NCI-H226 (cell line): ENCODE data around the gene DNASE1L2.
"Not testable (repeated sequence)": the region's sequence is repeated elsewhere in the genome, so short reads cannot be mapped to it uniquely, and the experiment has no call there.

Source experiments
- DNase-seq: peaks from one replicate; pipeline ENCODE4 v3.0.0-alpha.2; 2015

The DNASE1L2 gene

DNA sequence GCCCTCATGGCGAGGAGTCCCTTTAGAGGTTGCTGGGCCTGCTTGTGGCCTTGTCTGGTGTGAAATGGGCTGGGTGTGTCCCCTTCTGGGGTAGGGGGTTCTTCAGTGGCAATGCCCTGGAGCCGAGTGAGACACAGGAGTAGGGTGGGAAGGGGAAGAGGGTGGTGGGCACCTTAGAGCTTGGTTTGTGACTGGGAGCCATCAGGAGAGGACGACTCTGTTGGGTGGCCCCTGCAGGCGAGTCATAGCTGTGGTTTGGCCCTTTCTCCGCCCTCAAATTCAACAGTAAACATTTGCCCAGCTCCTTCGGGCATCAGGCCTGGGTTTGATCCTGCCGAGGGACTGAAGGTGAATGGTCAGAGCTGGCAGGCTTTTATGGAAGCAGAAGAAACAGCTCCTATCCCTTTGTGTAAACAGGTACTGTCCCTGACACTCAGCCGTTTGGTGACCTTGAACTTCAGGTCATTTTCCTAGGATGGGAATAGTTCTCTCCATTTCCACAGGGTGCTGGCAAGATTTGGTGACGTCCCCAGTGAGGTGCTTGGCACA, 9.9 kb upstream of the DNASE1L2 start:
- DNase-seq = no peak

DNA sequence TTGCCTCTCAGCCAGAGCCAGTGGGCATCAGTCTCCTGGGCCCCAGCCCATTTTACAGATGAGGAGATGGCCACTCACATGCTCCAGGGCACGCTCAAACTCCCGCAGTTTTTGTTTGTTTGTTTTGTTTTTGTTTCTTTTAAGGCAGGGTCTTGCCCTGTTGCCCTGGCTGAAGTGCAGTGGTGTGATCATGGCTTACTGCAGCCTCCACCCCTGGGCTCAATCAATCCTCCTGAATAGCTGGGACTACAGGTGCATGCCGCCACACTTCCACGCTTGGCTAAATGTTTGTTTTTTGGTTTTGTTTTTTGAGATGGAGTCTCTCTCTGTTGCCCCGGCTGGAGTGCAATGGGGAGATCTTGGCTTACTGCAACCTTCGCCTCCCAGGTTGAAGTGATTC, 9.3 kb upstream of the DNASE1L2 start:
- DNase-seq = no peak

DNA sequence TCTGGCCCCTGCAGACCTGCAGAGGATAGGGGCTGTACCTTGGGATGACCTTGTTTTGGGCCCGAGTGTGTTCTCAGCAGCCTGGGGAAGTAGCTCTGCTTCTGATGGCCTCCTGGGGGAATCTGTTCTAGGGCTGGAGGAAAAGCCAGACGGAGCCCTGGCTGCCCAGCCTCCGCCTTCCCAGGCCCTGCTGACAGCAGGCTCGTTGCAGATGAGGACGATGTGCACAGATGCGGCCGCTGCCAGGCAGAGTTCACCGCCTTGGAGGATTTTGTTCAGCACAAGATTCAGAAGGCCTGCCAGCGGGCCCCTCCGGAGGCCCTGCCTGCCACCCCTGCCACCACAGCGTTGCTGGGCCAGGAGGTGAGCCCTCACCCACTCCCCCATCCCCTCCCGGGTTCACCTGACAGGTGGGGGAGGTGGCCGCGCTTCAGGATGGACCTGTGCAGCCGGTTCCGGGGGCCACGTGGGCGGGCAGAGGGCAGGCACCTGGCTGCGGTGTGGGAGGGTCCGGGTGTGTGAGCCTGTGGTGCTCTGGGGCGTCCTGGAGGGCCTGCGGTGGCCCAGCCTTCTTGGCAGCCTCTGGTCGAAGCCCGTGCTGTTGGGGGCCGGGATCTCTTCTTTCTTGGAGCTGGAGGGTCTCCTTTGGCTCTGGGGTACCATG, 8.0 kb upstream of the DNASE1L2 start:
- no peak for DNase-seq

DNA sequence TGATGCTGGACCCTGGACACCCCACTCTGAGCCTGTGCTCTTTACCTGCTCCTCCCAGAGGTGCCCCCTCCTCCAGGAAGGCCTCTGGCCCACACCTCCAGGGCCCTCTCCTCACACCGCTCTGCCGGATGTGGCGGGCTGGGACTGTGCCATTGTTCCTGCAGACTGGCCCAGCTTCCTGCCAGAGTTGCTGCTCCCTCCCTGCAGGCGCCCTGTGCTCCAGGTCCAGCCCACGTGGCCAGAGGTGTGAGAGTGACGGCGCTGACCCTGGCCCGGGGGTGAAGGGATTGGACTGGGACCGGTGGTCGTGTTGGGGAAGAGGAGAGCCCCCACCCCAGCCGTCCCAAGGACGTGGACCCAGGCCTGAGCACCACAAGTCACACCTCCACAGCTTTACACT, 7.2 kb upstream of the DNASE1L2 start:
- no peak for DNase-seq

DNA sequence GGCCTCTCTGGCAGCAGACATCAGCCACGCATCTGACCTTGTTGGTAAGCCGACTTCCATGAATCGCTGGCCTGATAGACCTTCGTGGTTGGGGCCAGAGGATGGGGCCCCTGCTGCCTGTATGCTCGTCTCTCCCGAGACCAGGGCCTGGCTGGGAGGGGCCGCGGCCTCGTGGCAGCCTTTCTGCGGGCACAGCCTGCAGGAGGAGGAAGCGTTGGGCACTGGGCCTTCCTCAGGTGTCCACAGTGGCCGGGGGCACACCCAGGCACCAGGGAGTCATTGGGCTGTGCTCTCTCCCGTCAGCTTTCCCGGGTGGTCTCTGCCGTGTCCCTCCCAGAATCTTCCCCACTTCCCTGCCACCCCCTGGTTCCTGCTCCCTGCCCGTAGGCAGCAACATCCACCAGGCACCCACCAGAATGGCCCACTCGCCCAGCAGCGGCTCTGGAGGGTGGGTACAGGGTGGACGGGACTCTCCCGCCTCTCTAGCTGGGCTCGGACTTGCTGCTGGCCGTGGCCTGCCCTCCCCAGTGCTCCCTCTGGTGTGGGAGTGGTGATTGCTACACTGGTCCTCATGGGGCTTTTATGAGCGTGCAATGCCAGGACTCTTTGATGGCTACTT, 6.5 kb upstream of the DNASE1L2 start:
- no peak for DNase-seq

DNA sequence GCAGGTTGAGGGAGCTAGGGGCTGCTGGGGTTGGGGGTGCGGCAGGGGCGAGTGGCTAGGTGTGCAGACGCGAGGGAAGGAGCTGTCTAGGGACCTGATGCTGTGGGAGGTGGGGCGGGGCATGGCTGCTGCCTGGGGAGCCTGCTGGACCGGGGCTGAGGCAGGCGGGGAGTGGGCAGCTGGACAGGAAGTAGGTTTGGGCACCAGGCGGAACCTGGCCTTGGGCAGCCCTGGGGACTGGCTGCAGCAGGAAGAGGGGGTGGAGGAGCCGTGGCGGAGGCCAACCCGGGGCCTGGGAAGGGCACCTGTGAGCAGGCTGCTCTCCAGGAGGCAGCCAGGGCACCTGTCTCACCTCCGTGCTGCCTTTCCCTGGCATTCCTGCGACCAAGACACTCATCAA, 5.9 kb upstream of the DNASE1L2 start:
- no peak for DNase-seq

DNA sequence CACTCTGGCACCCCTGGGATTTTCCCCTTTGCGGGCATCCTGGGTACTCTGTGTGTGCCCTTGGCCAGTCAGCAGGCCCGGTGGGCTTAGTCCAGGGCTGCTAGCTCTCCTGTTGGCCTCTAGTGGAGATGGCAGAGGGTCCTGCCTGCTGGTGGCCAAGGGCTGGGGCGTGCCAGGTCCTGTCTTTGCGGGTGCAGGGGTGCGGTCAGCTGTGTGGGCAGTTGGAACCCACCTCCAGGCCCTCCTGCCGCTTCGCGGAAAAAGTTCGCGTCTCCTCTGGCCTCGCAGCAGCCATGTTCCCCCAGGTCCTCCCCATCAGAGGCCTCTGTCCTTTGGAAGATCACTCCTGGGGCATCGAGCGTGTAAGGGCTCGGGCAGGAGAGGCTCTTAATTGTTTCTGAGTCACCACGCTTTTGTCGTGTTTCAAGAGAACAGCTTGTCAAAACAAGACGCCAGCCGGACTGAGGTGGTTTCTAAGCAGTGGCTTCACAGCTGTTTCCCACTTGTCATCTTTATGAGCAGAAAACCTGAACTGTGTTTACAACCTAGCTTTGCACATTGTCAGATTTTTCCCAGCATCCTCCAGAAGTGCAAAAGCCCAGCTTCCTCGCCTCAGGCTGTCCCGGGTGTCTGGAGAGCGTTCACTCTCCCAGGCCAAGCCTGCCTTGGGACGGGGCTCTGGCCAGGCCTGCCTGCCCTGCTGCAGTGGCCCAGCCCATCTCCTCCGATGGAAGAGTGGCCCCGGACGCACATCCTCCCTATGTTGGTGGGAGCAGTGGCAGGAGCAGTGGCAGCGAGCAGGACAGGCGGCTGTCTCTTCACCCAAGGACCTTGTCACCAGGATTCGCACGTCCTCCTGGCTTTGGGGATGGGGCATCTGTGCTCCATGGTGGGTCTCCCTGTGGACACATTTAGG, 5.0 kb upstream of the DNASE1L2 start:
- no peak for DNase-seq

DNA sequence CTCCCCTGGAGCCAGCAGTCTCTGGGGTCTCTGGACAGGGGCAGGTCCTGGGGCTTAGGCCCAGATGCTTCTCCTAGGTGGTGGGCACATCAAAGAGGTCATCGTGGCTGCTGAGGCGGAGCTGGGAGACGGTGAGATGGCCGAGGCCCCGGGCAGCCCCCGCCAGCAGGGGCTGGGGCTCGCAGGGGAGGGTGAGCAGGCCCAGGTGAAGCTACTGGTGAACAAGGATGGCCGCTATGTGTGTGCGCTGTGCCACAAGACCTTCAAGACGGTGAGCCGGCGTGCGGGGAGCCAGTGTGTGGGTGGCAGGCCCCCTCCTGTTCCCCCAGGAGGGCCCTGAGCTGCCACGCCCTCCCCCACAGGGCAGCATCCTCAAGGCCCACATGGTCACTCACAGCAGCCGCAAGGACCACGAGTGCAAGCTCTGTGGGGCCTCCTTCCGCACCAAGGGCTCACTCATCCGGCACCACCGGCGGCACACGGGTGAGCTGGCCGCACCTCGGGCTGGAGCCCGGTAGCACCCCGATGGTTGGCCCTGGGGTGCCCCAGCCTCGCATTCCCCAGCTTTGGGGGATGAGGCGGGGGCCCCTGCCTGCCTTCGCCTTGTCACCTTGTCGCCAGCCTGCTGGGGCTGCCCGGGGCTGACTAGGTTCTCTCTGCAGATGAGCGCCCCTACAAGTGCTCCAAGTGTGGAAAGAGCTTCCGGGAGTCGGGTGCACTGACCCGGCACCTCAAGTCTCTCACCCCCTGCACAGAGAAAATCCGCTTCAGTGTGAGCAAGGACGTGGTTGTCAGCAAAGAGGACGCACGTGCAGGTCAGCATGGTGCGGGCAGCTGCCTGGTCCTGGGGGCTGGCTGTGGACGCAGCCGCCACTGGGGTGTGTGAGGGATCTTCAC, 3.9 kb upstream of the DNASE1L2 start:
- no peak for DNase-seq

DNA sequence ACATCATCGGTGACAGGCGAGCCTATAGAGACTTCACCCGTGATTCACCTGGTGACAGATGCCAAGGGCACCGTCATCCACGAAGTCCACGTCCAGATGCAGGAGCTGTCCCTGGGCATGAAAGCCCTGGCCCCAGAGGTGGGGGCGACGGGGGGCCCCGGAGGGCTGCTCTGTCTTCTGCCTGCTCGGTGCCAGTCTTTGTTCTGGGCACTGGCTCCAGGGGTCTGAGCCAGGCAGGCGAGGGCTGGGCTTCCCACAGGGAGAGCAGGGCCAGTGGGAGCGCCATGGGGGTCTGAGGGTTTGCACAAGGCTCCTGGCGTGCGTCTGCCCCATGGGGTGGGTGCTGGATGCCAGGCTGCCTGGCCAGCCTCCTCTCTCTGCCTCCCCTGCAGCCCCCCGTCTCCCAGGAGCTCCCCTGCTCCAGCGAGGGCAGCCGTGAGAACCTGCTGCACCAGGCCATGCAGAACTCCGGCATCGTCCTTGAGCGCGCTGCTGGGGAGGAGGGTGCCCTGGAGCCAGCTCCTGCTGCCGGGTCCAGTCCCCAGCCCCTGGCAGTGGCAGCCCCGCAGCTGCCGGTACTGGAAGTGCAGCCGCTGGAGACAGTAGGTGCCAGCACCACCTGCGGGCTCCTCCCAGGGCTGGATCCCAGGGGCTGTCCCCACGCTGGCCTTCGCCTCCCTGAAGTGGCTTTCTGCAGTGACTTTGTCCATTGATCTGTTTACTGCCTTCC, 3.0 kb upstream of the DNASE1L2 start:
- no peak for DNase-seq

DNA sequence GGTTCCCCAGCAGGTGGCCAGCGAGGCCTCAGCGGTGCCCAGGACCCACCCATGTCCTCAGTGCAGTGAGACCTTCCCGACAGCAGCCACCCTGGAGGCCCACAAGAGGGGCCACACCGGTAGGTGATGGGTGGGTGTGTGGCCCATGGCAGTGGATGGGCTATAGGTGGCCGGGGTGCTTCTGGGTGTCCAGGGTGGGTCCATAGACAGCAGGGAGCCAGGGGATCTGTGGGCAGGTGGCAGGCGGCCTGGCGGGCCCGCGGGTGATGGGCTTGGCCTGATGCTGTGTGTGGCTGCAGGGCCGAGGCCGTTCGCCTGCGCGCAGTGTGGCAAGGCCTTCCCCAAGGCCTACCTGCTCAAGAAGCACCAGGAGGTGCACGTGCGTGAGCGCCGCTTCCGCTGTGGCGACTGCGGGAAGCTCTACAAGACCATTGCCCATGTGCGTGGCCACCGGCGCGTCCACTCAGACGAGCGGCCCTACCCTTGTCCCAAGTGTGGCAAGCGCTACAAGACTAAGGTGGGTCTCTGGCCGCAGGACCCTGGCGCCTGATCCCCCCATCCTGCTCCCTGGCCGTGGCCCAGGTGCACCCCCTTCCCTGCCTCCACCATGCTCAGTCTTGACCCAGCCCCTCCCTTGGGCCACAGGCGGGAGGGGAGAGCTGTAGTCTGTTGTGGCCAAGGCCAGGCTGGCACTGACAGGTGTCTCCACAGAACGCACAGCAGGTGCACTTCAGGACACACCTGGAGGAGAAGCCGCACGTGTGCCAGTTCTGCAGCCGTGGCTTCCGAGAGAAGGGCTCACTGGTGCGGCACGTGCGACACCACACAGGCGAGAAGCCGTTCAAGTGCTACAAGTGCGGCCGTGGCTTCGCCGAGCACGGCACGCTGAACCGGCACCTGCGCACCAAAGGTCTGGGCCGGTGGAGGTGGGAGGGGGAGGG, 2.1 kb upstream of the DNASE1L2 start:
- no peak for DNase-seq

DNA sequence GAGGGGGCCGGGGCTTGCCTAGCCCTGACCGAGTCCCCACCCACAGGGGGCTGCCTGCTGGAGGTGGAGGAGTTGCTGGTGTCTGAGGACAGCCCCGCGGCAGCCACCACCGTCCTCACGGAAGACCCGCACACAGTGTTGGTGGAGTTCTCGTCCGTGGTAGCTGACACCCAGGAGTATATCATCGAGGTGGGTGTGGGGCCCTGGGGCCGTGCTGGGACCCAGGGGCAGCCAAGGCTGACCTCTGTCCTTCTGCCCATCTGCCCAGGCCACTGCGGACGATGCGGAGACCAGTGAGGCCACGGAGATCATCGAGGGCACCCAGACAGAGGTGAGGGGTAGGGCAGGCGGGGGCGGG, 1.5 kb upstream of the DNASE1L2 start:
- no peak for DNase-seq

DNA sequence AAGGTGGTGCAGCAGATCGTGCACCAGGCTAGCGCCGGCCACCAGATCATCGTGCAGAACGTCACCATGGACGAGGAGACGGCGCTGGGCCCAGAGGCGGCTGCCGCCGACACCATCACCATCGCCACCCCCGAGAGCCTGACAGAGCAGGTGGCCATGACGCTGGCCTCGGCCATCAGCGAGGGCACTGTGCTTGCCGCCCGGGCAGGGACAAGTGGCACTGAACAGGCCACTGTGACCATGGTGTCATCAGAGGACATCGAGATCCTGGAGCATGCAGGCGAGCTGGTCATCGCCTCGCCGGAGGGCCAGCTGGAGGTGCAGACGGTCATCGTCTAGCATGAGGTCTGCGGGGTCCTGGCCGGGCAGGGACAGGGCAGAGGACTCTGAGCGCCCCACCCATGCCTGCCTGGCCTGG, 1.0 kb upstream of the DNASE1L2 start:
- DNase-seq = no peak

DNA sequence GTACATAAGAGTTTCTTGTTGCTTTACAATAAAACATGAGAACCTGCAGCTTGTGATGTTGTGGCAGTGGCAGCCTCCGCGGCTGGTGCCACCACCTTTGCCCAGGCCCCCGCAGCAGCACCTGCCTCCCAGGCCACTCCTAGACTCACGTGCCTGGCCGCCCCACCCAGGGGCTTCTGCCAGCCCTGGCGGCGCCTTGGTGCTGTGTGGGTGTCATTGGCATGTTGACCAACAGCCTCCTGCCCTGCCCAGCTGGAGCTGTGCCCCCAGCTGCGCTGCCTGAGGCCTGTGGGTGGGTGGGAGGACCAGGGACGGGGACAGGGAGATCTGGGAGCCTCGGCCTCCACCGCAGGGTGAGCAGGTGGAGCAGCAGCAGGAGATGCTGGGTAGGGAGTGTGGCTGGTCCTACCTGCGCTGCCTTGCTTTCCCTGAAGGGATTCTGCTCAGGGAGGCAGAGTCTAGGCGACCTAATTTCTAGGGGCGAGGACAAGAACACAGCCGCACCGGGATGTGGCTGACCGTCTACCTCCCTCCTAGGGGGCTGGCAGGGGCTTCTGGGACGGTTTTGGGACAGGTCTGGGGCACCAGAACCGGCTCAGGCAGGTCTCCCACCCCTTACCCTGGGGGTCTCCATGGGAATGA, 428 bp upstream of the DNASE1L2 start:
- no peak for DNase-seq

DNA sequence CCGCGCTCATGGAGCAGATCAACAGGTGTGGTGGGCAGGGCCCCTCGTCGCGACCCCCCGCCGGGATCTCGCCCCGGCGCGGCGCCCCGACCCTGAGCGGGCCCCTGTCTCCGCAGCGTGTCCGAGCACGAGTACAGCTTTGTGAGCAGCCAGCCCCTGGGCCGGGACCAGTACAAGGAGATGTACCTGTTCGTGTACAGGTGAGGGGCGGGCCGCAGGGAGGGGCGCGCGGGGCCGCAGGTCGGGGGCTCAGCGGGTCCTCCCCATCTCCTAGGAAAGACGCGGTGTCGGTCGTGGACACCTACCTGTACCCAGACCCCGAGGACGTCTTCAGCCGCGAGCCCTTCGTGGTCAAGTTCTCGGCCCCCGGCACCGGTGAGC, 848 bp downstream of the DNASE1L2 start:
- DNase-seq = no peak

DNA sequence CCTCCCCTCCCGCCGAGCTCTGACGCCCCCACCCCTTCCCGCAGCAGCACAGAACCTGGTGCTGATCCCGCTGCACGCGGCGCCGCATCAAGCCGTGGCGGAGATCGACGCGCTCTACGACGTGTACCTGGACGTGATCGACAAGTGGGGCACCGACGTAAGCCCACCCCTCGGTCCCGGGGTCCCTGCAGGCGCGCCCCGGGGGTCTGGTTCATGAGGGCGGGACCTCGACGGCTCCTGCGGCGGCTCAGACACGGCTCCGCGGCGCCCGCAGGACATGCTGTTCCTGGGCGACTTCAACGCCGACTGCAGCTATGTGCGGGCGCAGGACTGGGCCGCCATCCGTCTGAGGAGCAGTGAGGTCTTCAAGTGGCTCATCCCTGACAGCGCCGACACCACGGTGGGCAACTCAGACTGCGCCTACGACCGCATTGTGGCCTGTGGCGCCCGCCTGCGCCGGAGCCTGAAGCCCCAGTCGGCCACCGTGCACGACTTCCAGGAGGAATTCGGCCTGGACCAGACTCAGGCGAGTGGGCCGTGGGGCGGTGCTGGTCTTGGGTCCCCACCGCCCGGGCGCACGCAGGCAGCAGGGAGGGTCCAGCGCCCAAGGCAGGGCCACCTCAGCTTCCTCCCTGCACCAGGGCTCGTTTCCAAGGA, 1.4 kb downstream of the DNASE1L2 start:
- no peak for DNase-seq

DNA sequence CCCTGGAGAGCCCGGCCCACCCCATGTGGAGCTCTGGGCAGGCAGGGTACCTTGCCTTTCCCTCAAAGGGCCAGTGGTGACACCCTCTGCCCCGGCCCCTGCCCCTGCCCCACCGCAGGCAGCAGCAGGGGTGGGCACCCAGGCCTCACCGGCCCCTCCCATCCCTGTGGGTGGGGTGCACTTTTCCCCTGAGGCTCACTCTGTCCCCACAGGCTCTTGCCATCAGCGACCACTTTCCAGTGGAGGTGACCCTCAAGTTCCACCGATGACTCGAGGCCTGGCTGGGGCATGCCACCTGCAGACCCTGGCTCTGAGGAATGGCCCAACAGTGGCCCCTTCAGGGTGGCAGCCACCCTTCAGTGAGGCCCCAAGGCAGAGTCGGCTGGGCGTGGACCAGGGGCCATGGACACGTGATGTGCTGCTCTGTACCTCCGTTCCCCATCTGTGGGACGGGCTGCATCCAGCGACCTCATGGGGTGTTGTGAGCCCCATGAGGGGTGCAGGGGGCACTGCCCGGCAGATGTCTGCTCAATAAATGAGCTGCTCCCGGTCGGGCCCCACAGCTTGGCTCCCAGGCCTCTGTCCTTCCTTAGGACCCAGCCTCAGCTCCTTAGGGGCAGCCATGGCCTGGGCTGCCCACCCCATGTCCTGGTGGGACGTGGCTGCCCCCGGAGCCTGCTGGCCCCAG, 2.0 kb downstream of the DNASE1L2 start:
- DNase-seq = no peak

DNA sequence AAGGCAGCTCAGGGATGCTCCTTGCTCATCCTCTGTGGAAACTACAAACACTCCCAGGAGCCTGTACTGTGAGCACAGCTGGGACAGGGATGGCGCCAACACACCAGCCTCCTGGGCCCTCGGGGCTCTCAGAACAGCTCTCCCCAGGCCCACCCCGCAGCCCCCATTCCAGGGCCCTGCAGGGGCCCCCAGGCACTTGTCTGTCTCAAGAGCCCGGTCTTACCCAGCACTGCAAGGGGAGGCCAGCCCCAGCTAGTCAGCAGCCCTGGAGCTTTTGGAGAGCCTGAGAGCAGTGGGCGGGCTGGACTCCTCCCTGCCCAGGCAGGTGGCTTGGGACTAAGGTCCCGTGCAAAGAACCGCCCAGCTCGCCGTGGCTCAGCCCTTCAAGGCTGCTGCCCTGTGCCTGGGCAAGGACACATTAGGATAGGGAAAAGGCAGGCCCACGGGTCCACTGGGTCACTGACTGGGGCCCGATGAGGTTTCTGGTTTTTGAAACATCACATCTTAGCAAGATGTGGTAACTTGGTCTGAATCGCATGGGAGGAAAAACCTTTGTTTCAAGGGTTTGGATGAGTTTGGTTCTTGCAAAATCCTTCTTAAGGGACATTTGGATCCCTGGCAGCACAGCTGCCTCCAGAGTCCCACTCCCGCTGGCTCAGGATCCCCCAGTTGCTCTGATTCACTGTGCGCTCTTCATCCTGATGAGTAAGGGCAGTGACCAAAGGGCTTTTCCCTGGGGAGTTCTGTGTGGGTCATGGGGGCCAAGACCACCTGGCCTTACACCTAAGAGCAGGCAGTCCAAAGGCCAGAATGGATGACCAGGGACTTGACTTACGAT, 2.8 kb downstream of the DNASE1L2 start:
- DNase-seq = no peak

DNA sequence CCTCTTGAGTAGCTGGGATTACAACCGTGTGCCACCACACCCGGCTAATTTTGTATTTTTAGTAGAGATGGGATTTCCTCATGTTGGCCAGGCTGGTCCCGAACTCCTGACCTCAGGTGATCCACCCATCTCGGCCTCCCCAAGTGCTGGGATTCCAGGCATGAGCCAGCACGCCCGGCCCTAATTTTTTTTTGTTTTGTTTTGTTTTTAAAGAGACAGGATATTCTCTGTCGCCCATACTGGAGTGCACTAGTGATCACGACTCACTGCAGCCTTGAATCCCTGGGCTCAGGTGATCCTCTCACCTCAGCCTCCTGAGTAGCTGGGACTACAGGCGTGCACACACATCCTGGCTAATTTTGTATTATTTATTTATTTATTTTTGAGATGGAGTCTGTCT, 4.1 kb downstream of the DNASE1L2 start:
- DNase-seq = not testable (repeated sequence)
